Ovary (tissue), 3 donors: ENCODE data around the gene DGCR6L.

Experiments used
- CTCF ChIP-seq, 3 donors: fragments of 450-650 bp in 2 of 3; fragments of 200-600 bp in 1 of 3; IDR thresholded peaks; one replicate each; pipeline versions ENCODE4 v1.5.1 to v1.8.0; 2016 to 2022; ENCODE audit warnings: antibody characterized with exemption in 3 of 3, mild to moderate bottlenecking in 1 of 3
- EP300 ChIP-seq: sonication (generic); formaldehyde crosslinking; IDR thresholded peaks from one replicate; pipeline ENCODE4 v1.6.1; 2017; ENCODE audit warnings: antibody characterized with exemption
- POLR2A ChIP-seq: fragments of 450-650 bp; IDR thresholded peaks from one replicate; pipeline ENCODE4 v1.6.1; 2017; ENCODE audit warnings: antibody characterized with exemption, mild to moderate bottlenecking, moderate library complexity
- donor health status: DM: no; HTN: no; CAD: no.

- TF ChIP-seq CTCF (IDR thresholded peaks at IDR 0.05) (no peak), POLR2A (no peak), EP300 (no peak)
These were observed 47.2 kb downstream of the DGCR6L start for GRCh38 chr22:20272700-20273099.
